Activated CD8-positive, alpha-beta memory T cell treated with anti-CD3 and anti-CD28 coated beads, Interleukin-2, amount 50 U/mL, for 24 hours (primary cell): Measurements from ENCODE around the gene IPO5.
"Not testable (repeated sequence)": the region's sequence is repeated elsewhere in the genome, so short reads cannot be mapped to it uniquely, and the experiment has no call there.

Experiments
- DNase-seq: peaks from one replicate; pipeline ENCODE4 v3.0.0-alpha.2; 2020; ENCODE audit errors: extremely low read depth

Gene IPO5

DNA sequence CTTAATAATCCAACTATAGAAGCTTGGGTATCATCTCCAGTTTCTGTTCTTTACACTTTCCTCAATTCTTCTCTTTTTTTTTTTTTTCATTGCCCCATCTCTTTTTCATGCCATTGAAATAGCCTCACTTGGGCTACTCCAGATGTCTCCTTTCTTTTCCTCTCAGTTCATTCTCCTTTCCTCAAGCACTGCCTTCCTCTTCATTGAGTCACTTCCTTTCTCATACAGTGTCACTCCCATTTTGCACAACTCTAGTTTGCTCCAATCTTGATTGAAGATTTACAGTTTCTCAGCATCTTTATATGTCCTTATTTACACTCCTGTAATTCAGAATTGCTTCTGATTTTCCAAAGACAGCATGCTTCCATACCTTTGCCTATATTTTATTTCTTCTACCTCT, 61.3 kb downstream of the IPO5 start:
- no peak for DNase-seq

DNA sequence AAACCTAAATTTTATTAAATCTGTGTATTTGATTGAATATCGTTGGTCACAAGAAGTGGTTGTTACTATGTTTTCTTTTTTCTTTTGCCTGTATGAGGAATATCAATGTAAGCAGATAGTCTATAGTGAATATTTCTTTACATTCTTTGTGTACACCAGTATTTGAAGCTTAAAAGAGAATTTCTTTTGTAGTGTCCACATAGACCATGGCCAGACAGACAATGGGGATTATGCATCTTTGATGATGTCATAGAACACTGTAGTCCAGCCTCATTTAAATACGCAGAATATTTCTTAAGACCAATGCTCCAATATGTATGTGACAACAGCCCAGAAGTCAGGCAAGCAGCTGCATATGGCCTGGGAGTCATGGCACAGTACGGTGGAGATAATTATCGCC, 64.8 kb downstream of the IPO5 start:
- DNase-seq: no peak

DNA sequence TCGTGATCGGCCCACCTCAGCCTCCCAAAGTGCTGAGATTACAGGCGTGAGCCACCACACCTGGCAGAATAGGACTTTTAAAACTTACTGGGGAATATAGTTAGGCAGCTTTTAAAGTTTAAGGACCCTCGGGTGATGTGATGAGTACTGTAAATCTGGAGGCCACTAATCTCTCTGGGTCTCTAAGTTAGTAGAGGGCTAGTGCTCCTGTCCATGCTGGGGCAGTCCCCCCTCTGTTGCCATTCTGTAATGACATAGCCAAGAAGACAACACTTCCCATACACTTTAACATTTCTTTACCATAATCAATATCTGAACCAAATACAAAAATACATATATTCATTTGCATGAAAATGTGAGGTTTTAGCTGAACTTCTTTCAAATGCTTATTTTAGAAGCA, 65.7 kb downstream of the IPO5 start:
- DNase-seq: no peak

DNA sequence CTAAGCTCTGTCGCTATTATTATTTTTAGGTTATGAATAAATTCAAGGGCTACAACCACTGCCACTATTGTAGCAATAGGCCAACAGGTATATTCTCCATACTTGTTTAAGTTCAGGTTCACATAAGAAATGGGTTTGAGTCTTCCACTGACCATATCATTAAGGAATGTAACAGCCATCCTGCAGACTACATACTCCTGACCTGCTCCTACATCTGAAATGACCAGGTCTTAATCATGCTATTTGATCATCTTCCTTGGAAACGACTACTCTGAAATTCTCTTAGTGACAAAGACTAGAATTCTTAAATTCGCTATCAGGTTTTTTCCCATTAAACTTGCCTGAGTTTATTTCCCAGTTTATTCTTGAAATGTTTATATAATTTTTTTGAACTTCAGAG, 66.8 kb downstream of the IPO5 start:
- no peak for DNase-seq

DNA sequence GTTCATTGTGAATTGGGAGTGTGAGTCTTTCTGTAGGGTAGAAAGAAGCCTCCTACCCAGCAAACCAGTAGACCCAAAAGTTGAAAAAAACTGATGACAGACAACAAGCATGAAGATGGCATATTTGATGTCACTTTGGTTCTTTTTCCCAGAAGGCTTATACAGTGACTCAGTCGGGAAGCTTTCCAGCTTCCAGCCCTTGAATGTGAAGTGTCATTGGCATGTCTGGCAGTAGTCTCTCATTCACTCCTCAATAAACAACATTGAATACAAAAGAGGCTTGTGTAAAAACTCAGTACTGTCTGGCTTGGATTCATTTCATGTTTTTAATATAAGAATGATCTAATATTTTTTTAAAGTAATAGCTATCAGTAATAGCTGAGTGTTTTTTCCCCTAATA, 68.7 kb downstream of the IPO5 start:
- no peak for DNase-seq

DNA sequence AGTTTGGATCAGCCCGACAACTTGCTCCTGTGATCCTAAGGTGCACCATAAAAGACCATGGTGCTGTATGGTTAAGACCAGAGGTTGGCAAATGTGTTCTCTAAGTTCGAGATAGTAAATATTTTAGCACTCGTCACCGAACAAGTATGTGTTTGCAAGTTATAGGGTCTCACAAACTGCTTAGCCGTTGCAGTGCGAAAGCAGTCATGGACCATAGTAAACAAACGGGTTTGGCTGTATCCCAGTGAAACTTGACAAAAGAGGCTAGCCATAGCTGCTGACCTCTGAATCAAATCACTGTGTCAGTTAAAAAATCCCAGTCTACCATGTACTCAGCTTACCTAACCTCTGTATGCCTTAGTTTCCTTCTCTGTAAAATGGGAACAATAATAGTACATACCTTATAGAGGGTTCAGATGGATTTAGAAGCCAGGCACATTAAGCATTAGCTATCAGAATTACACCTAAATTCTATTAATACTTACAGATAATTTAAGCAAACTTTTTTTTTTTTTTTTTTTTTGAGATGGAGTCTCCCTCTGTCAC, 72.1 kb downstream of the IPO5 start:
- DNase-seq: no peak

DNA sequence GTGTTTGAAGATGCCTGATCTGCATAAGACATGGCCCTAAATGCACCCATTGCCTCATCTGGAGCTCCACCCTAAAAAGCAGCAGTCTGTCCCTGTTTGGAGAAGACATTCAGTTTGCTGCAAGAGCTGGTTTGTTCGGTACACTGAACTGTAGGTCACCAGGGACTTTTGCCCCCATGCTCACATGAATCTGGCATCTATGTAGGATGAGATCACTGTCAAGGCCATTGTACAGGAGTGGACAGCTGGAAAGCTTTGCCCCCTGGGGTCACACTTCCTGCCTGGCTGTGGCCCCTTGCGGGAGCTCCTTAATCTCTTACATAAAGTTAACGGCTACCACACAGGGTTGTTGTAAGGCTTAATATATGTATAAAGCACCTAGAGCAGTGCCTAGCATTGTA, 73.0 kb downstream of the IPO5 start:
- no peak for DNase-seq

DNA sequence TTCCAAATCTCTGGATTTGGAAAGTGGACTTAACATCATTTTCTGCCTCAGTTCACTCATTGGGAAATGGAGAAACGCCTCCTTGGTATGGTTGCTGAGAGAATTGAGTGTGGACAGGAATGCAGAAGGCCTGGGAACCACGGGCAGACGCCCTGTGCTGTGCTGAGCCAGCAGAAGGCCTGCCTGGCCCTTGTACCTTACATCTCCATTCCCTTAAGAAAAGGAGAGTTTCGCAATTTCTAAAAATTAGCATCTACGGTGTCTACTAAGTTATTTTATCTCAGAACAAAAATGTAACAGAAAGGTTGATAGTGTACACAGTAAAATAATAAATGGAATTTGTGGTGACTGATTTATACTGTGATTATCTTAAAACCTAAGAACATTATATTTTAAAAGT, 78.7 kb downstream of the IPO5 start:
- DNase-seq: no peak

DNA sequence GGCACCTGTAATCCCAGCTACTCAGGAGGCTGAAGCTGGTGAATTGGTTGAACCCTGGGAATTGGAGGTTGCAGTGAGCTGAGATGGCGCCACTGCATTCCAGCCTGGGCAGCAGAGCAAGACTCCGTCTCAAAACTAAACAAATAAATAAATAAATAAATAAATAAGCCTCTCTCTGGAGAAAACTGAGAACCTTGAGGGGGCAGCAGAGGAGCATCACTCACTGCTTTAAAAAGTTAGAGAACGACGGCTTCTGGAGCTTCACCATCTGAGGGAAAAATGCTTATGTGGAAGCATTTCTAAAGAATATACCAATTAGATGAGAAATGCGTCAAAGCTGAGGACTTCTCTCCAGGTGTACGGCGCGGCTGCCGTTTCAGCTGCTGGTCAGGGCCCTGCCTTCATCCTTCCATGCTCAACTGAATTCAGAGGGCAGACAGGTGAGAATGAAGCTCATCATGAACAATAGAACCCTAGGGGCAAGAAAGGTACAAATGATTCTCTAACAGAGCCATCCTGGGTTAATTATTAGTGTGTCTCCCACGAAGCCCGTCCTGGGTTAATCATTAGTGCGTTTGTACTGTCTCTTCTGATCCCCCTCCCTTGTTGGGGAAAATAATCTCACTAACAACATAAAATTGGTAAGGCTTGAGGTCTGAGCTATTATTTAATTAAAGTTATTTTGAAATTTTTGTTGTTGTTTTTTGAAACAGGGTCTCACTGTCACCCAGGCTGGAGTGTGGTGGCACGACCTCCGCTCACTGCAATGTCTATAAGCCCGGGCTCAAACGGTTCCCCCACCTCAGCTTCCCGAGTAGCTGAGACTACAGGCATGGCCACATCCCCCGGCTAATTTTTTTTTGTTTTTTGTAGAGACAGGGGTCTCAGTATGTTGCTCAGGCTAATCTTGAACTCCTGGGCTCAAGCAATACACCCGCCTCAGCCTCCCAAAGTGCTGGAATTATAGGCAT, 80.1 kb downstream of the IPO5 start:
- no peak for DNase-seq

DNA sequence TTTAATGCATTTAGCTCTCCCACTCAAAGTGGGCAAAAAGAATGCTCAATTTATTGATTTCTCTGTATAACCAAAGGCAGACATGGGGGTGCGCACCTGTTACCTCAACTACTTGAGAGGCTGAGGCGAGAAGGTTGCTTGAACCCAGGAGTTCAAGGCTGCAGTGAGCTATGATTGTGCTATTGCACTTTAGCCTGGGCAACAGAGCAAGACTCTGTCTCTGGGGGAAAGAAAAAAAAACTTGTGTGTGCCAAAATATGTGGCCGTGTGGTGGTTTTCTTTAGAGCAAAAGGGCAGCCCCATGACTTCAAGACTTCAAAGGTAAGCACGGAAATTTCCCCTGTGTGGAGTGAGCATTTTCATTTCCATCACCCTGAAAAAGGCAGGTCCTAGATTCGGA, 81.9 kb downstream of the IPO5 start:
- no peak for DNase-seq

DNA sequence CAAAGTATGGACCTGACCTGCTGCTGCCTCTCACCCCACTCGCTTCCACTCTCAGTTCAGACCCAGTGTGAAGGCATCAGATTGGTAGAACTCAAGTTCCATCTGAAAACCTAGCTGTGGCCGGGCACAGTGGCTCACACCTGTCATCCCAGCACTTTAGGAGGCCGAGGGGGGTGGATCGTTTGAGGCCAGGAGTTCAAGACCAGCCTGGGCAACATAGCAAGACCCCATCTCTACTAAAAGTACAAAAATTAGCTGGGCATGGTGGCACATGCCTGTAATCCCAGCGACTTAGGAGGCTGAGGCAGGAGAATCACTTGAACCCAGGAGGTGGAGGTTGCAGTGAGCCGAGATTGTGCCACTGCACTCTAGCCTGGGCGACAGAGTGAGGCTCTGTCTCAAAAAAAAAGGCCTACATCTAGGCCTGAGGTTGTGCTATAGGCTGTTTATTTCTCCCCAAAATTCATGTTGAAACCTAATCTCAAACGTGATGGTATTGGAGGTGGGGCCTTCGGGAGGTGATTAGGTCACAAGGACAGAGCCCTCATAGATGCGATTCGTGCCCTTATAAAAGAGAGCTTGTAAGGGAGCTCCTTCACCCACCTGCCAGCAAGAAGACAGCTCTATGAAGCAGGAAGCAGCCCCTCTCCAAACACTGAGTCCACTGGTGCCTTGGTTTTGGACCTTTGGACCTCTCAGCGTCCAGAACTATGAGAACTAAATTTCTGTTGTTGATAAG, 83.3 kb downstream of the IPO5 start:
- DNase-seq: not testable (repeated sequence)

DNA sequence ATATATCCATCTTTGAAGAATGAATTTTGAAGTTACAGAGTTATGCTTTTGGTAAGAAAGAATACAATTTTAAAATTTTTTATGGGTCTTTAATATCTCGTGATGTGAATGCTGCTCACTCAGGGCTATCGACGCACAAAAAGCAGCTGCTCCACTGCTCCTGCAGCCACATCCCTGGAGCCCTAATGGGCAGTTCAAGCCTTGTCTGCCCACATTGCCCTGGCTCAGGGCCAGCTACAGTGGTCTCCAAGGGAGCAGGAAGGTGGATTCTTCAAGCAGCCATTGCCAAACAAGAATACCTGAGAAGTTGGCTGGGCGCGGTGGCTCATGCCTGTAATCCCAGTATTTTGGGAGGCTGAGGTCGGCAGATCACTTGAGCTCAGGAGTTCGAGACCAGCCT, 85.8 kb downstream of the IPO5 start:
- DNase-seq: no peak

DNA sequence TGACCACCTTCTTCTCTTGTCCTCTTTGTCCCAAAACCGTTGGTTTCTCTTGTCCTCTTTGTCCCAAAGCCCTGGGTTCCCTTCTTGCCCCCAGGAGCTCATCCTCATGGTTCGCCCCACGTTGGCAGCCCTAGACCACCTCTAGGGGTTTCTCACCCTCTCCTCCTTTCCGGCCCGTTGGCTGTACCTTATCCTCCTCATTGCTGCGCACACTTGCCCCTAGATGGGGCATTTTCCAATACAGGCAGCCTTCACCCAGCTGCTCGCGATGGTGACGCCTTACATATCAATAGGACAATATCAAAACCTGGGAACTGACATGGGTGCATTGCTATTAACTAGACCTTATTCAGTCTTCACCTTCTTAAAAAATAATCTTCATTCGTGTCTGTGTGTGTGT, 86.5 kb downstream of the IPO5 start:
- no peak for DNase-seq

DNA sequence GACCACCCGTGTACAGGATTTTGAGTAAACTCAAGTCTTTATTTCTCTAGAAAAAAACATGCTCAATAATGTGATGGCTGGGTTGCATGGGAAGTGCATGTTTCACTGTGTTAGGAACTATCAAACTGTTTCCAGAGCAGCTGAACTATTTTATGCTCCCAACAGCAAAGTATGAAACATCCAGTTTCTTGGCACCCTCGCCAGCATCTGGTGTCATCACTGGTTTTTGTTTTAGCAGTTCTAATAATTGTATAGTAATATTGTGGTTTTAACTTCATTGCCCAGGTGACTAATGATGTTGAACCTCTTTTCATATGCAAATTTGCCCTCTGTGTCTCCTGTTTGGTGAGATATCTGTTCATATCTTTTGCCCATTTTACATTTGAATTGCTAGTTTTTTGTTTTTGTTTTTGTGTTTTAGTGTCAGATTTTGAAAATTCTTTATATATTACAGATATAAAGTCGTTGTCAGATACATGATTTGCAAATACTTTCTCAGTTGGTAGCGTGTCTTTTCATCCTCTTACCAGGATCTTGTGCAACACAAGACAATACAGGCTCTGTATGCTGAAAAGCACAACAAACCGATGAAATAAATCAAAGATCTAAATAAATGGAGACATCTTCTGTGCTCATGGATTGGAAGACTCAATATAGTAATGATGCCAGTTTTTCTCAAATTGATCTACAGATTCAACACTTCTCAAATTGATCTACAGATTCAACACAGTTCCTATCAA, 87.8 kb downstream of the IPO5 start:
- DNase-seq: no peak

DNA sequence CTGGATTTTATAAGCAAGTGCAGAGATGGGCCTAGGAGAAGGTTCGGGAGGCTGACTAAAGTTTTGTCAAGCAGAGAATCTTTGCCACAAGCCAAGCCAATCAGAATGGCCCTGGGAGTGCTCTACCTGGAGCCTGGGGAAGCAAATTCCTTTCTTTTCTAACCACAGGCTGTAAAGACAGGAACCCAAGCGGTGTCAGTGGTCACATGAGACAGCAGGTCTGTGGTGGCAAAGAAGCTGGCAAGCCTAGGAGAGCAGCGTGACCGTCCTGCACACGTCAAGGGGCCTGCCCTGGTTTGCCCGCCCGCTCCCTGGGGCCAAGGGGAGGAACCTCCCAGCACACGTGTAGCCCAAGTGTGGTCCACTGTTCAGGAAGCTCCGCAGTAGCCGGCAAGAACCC, 90.8 kb downstream of the IPO5 start:
- no peak for DNase-seq

DNA sequence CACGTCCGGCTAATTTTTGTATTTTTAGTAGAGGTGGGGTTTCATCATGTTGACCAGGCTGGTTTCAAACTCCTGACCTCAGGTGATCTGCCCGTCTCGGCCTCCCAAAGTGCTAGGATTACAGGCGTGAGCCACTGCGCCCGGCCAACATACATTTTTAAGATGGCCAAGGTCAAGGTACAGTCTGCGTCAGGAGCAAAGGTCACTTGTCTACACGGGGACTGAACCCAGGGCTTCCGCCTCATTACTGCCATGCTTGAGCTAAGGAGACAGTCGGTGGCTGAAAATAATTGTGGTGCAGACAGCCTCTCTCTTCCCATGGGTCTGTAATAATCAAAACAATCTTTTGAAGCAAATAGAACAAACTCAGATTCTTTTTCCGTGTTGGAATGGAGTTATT, 94.3 kb downstream of the IPO5 start:
- not testable (repeated sequence) for DNase-seq

DNA sequence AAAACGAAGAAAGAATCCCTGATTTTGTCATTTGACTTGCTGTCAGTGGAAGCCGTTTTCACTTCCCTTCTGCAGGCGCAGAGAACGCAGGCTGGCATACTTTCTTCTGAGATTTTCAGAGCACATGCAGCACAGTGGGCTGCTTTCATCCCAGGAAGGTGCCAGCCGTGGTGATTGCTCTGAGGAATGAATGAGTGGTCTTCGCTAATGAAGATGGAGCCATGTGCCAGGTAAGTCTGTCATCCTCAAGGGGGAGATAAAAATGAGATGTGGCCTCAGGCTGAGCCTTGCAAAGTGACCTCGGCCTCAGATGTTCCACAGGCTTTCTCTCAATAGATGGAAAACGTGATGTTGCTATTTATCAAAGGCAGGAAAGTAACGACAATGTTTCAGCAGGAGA, 94.8 kb downstream of the IPO5 start:
- no peak for DNase-seq

DNA sequence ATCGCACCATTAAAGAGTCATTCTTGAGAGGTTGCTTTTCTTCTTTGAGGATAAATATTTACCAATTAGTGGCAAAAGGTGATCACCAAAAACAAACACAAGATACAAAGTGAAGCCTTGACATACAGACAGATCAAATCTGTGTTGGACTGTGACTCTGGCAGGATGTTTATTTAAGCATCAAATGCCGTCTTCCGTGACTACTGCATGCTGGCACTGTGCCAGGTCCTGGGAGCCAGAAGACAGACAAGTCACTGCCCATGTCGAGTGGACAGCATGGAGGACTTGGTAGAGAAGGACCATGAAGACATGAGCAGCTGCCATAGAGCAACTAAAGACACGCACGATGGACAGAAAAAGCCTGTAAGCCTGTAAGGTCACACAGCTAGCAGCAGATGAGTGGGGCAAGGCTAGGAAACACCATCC, 96.6 kb downstream of the IPO5 start:
- no peak for DNase-seq

DNA sequence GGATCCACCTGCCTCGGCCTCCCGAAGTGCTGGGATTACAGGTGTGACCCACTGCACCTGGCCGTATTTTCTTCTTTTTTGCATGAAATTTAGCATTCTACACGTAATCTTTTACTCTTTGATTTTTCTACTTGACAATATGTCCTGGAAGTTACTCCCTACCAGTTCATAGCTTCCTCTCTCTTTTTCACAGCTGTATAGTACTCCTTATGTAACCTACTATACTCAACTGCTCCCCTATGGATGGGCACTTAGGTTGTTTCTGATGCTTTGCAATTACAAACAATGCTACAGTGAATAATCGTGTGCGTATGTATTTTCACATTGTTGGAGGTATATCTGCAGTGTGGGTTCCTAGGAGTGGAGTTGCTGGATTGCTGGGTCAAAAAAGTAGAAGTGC, 98.9 kb downstream of the IPO5 start:
- DNase-seq: no peak

DNA sequence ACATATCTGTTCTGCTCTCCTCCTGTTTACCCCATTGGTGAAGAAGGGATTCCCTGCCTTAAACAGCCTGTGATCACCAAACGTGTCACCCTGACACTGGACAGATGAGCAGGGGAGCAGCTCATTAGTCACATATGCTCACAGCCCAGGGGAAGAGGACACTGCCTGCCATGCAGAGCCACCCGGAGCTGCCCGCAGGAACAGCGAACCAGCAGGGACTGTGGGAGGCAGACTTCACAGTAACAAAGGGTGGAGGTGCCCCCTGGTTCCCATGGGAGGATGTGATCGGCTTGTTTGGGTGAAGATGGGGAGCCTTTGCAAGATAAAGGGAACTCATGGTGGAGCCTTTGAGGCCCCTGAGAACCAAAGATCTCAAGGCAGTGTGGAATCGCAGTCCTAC, 100.8 kb downstream of the IPO5 start:
- DNase-seq: no peak

DNA sequence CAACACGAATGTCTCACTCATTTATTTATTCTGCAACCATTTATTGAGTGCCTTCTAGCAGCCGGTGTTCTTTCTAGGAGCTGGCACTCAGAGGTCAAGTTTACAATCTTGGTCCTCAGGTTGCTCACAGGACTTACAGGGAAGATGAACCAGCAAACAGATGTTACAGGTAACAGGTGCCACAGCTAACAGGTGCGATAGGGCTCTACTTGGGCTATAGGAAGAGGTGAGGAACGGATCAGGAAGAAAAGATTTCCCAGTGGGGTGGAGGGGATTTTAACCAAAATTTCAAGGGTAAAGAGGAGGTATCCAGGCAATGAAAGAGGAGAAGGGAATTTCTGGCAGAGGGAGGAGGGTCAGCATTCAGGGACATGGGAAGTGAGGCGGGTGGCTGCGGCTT, 102.1 kb downstream of the IPO5 start:
- DNase-seq: no peak

DNA sequence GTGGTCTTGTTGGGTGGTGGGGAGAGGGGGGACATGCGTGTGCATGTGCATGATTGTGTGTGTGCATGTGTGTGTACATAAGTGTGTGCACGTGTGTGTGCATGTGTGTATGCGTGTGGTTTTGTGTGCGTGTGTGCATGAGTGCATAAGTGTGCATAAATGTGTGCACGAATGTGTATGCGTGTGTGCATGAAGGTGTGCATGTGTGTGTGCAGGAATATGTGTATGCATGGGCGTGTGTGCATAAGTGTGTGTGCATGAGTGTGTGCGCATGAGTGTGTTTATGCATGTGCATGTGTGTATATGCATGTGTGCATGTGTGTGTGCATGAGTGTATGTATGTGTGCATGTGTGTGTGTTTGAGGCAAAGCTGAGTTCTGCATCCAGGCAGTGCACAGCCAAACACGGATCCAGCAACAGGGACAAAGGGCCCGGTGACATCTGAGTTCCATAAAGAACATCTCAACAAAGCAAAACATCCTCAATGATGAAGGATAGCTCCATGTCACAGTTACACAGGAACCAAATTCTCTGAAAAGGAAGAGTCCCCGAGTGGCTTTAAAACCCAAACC, 103.5 kb downstream of the IPO5 start:
- no peak for DNase-seq
